ENCODE measurements around the gene CD226. TPM values are rescaled to one million over a fixed set of nuclear protein-coding genes. Genes with fewer than 3 reads are reported as not detected.
"Not testable (repeated sequence)": the region's sequence is repeated elsewhere in the genome, so short reads cannot be mapped to it uniquely, and the experiment has no call there.

The CD226 gene
- total RNA-seq, 1 experiment from 2014 or later = 3.4 TPM

- peaks cover 6% of the 10 kb centered on the region for H3K4me1 Mint-ChIP-seq (ENCODE audit: insufficient read depth, unreplicated experiment)
- intact Hi-C loops (cut with micrococcal nuclease) = no loop called here
- peaks cover 6% of the 10 kb centered on the region for H3K9me3 Mint-ChIP-seq (ENCODE audit: unreplicated experiment)
- no TSS peak for BruUV-seq (replicated peaks)
- no peak overlapping the region for H3K4me3 Mint-ChIP-seq (ENCODE audit: unreplicated experiment)
- DNase-seq (ENCODE audit: unreplicated experiment) = no peak
- H3K27me3 Mint-ChIP-seq (ENCODE audit: insufficient read depth, unreplicated experiment) = no peaks in the 10 kb centered on the region
- CTCF ChIA-PET = no interaction called here
- H3K27ac Mint-ChIP-seq (ENCODE audit: low read depth, unreplicated experiment) = peak overlapping the region; percentile 44
- POLR2A ChIA-PET = no interaction called here
- no peak for TF ChIP-seq CTCF (IDR thresholded peaks at IDR 0.05; ENCODE audit: unreplicated experiment)
- peaks cover 39% of the 10 kb centered on the region for H3K36me3 Mint-ChIP-seq (ENCODE audit: insufficient read depth, unreplicated experiment)
Observed at GRCh38 chr18:69978732-69979715, 31.4 kb upstream of the CD226 start.

DNA sequence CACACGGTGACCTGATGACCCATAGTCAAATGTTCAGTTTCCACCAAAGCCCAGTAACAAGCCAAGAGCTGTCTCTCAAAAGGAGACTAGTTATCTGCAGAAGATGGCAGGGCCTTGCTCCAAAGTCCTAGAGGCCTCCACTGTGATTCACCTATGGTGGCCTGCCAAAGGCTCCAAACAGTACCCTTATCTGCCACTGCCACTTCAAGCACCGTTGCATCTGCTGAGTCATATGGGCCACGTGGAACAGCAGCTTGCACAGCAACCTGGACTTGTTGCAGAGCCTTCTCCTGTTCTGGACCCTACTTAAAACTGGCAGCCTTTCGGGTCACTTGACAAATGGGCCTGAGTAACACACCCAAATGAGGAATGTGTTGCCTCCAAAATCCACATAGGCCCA is 27.6 kb upstream of the CD226 start:
- DNase-seq (ENCODE audit: unreplicated experiment); POLR2A ChIA-PET; H3K27ac Mint-ChIP-seq (ENCODE audit: low read depth, unreplicated experiment); BruUV-seq (replicated peaks); H3K4me1 Mint-ChIP-seq (ENCODE audit: insufficient read depth, unreplicated experiment); CTCF ChIA-PET; H3K4me3 Mint-ChIP-seq (ENCODE audit: unreplicated experiment); H3K9me3 Mint-ChIP-seq (ENCODE audit: unreplicated experiment); H3K27me3 Mint-ChIP-seq (ENCODE audit: insufficient read depth, unreplicated experiment); intact Hi-C loops (cut with micrococcal nuclease): not testable (repeated sequence)
- peaks cover 27% of the 10 kb centered on the region for H3K36me3 Mint-ChIP-seq (ENCODE audit: insufficient read depth, unreplicated experiment)

GRCh38 chr18:69974365-69974764 is 26.7 kb upstream of the CD226 start:
- peaks cover 18% of the 10 kb centered on the region for H3K36me3 Mint-ChIP-seq (ENCODE audit: insufficient read depth, unreplicated experiment)
- peak; percentile 53 for DNase-seq (ENCODE audit: unreplicated experiment)
- TF ChIP-seq CTCF (IDR thresholded peaks at IDR 0.05; ENCODE audit: unreplicated experiment) = no peak
- no peak overlapping the region for H3K4me3 Mint-ChIP-seq (ENCODE audit: unreplicated experiment)
- ChIA-PET POLR2A (no interaction called here), CTCF (no interaction called here)
- no TSS peak for BruUV-seq (replicated peaks)
- H3K9me3 Mint-ChIP-seq (ENCODE audit: unreplicated experiment) = peaks cover 6% of the 10 kb centered on the region
- H3K4me1 Mint-ChIP-seq (ENCODE audit: insufficient read depth, unreplicated experiment) = peaks cover 6% of the 10 kb centered on the region
- no peak overlapping the region for H3K27ac Mint-ChIP-seq (ENCODE audit: low read depth, unreplicated experiment)
- intact Hi-C loops (cut with micrococcal nuclease) = no loop called here
- no peaks in the 10 kb centered on the region for H3K27me3 Mint-ChIP-seq (ENCODE audit: insufficient read depth, unreplicated experiment)

- Mint-ChIP-seq H3K27me3 (ENCODE audit: insufficient read depth, unreplicated experiment) (no peaks in the 10 kb centered on the region), H3K4me3 (ENCODE audit: unreplicated experiment) (no peak overlapping the region), H3K9me3 (ENCODE audit: unreplicated experiment) (peaks cover 1% of the 10 kb centered on the region), H3K27ac (ENCODE audit: low read depth, unreplicated experiment) (no peak overlapping the region), H3K4me1 (ENCODE audit: insufficient read depth, unreplicated experiment) (peaks cover 2% of the 10 kb centered on the region), H3K36me3 (ENCODE audit: insufficient read depth, unreplicated experiment) (no peaks in the 10 kb centered on the region)
- ChIA-PET POLR2A (no interaction called here), CTCF (no interaction called here)
- DNase-seq (ENCODE audit: unreplicated experiment) = no peak
- no peak for TF ChIP-seq CTCF (IDR thresholded peaks at IDR 0.05; ENCODE audit: unreplicated experiment)
- no TSS peak for BruUV-seq (replicated peaks)
- intact Hi-C loops (cut with micrococcal nuclease) = no loop called here
Observed at GRCh38 chr18:69969491-69969890, 21.8 kb upstream of the CD226 start.
